Astrocyte (in vitro differentiated cells and primary cell): ENCODE measurements around the gene WIZ. TPM values are rescaled to one million over a fixed set of nuclear protein-coding genes. Genes with fewer than 3 reads are reported as not detected.

Experiments used
- DNase-seq: peaks from one replicate; pipeline ENCODE4 v3.0.0-alpha.2; 2010; ENCODE audit warnings: low read depth
- FAIRE-seq: peaks from 2 replicates; lab custom pipeline; 2011; peaks lifted over from hg19 to GRCh38; lab: Jason Lieb, UNC
- H2AFZ ChIP-seq: 2 replicates; pipeline ENCODE4 v1.6.0; 2012; ENCODE audit warnings: low read depth, low read length, inconsistent platforms
- H3K27ac ChIP-seq: 2 replicates; pipeline ENCODE4 v1.5.1; 2011; ENCODE audit warnings: low read depth, low read length, inconsistent platforms
- H3K27me3 ChIP-seq: 2 replicates; pipeline ENCODE4 v1.6.0; 2011; ENCODE audit warnings: low read length, inconsistent platforms; ENCODE audit not compliant: insufficient read depth
- H3K36me3 ChIP-seq: 2 replicates; pipeline ENCODE4 v1.5.1; 2011; ENCODE audit warnings: low read length, inconsistent platforms; ENCODE audit not compliant: insufficient read depth
- H3K4me1 ChIP-seq: 2 replicates; pipeline ENCODE4 v1.5.1; 2011; ENCODE audit warnings: low read length, inconsistent platforms; ENCODE audit not compliant: insufficient read depth
- H3K4me2 ChIP-seq: 2 replicates; pipeline ENCODE4 v1.6.0; 2012; ENCODE audit warnings: low read length, inconsistent platforms
- H3K4me3 ChIP-seq: 2 replicates; pipeline ENCODE4 v1.5.1; 2011; ENCODE audit warnings: low read depth, mild to moderate bottlenecking, low read length, inconsistent platforms; ENCODE audit not compliant: insufficient read depth
- H3K79me2 ChIP-seq: 2 replicates; pipeline ENCODE4 v1.6.0; 2012; ENCODE audit warnings: mild to moderate bottlenecking, low read length, inconsistent platforms; ENCODE audit not compliant: insufficient read depth
- H3K9ac ChIP-seq: 2 replicates; pipeline ENCODE4 v1.6.0; 2012; ENCODE audit warnings: mild to moderate bottlenecking, low read length, inconsistent platforms
- H3K9me3 ChIP-seq: 2 replicates; pipeline ENCODE4 v1.5.1; 2012; ENCODE audit warnings: low read depth, mild to moderate bottlenecking, low read length, inconsistent platforms; ENCODE audit not compliant: insufficient read depth
- H4K20me1 ChIP-seq: 2 replicates; pipeline ENCODE4 v1.6.0; 2012; ENCODE audit warnings: low read length, inconsistent platforms; ENCODE audit not compliant: insufficient read depth
- H3K27ac Mint-ChIP-seq: one replicate; pipeline ENCODE4 v1.8.0; 2021; ENCODE audit warnings: mild to moderate bottlenecking, mixed read lengths; ENCODE audit not compliant: unreplicated experiment
- H3K27me3 Mint-ChIP-seq: one replicate; pipeline ENCODE4 v1.8.0; 2021; ENCODE audit warnings: low read depth, mixed read lengths; ENCODE audit not compliant: unreplicated experiment
- H3K36me3 Mint-ChIP-seq: one replicate; pipeline ENCODE4 v1.8.0; 2021; ENCODE audit warnings: low read depth, mixed read lengths; ENCODE audit not compliant: unreplicated experiment
- H3K4me1 Mint-ChIP-seq: one replicate; pipeline ENCODE4 v1.8.0; 2021; ENCODE audit warnings: low read depth, mixed read lengths; ENCODE audit not compliant: unreplicated experiment
- H3K4me3 Mint-ChIP-seq: one replicate; pipeline ENCODE4 v1.8.0; 2021; ENCODE audit warnings: mild to moderate bottlenecking, moderate library complexity, mixed read lengths; ENCODE audit not compliant: unreplicated experiment
- H3K9me3 Mint-ChIP-seq: one replicate; pipeline ENCODE4 v1.8.0; 2021; ENCODE audit warnings: mild to moderate bottlenecking, mixed read lengths; ENCODE audit not compliant: unreplicated experiment
- CTCF ChIP-seq: IDR thresholded peaks from 2 replicates; pipeline ENCODE4 v1.5.1; 2011; ENCODE audit warnings: low read depth, mild to moderate bottlenecking, inconsistent platforms, low read length, moderate library complexity; ENCODE audit not compliant: insufficient read depth
- EZH2 ChIP-seq: IDR thresholded peaks from 2 replicates; pipeline ENCODE4 v1.6.1; 2012; ENCODE audit warnings: mild to moderate bottlenecking, low read length, inconsistent platforms; ENCODE audit not compliant: insufficient read depth
- total RNA-seq: library from RNA; stranded (reverse); gene quantifications from 2 replicates; pipeline ENCODE4 v1.2.1, GENCODE V29; 2021

WIZ gene
- total RNA-seq, 1 donor from 2014 or later = 43.8 TPM

- Histone ChIP-seq H3K4me1 (peaks cover 7% of the 10 kb centered on the region), H3K9ac (no peak overlapping the region), H3K36me3 (no peaks in the 10 kb centered on the region), H3K9me3 (peaks cover 4% of the 10 kb centered on the region), H3K27me3 (peaks cover 13% of the 10 kb centered on the region), H3K4me3 (no peak overlapping the region), H4K20me1 (no peaks in the 10 kb centered on the region), H3K79me2 (no peaks in the 10 kb centered on the region), H3K4me2 (no peak overlapping the region), H2AFZ (no peak overlapping the region), H3K27ac (no peak overlapping the region)
- Mint-ChIP-seq H3K36me3 (no peaks in the 10 kb centered on the region), H3K27me3 (peaks cover 44% of the 10 kb centered on the region), H3K4me3 (no peak overlapping the region), H3K4me1 (no peaks in the 10 kb centered on the region), H3K27ac (no peak overlapping the region), H3K9me3 (peaks cover 8% of the 10 kb centered on the region)
- TF ChIP-seq EZH2 (no peak), CTCF (no peak)
- FAIRE-seq (no peak), DNase-seq (no peak)
Observed at GRCh38 chr19:15467734-15468214, 18.0 kb upstream of the WIZ start.

GRCh38 chr19:15466851-15467733, 17.3 kb upstream of the WIZ start:
- Mint-ChIP-seq H3K4me1 (no peaks in the 10 kb centered on the region), H3K27me3 (peaks cover 47% of the 10 kb centered on the region), H3K4me3 (no peak overlapping the region), H3K36me3 (no peaks in the 10 kb centered on the region), H3K9me3 (peaks cover 7% of the 10 kb centered on the region), H3K27ac (no peak overlapping the region)
- no peak for TF ChIP-seq CTCF
- TF ChIP-seq EZH2 = no peak
- H3K4me3 ChIP-seq = no peak overlapping the region
- H3K9me3 ChIP-seq = peaks cover 4% of the 10 kb centered on the region
- no peaks in the 10 kb centered on the region for H3K79me2 ChIP-seq
- H3K36me3 ChIP-seq = no peaks in the 10 kb centered on the region
- H2AFZ ChIP-seq = peak overlapping the region; percentile 46
- H3K4me2 ChIP-seq = peak overlapping the region; percentile 75
- peak; percentile 67 for DNase-seq
- H3K27me3 ChIP-seq = peaks cover 13% of the 10 kb centered on the region
- H3K27ac ChIP-seq = no peak overlapping the region
- peaks cover 7% of the 10 kb centered on the region for H3K4me1 ChIP-seq
- no peak for FAIRE-seq
- H3K9ac ChIP-seq = no peak overlapping the region
- no peaks in the 10 kb centered on the region for H4K20me1 ChIP-seq
